ENCODE results near the gene TYW5. TPM values are rescaled to one million over a fixed set of nuclear protein-coding genes. Genes with fewer than 3 reads are reported as not detected.

TYW5 gene
- total RNA-seq, 2 donors from 2014 or later, result 11.0 to 16.1 TPM

GRCh38 chr2:199984159-199984558 is 28.9 kb upstream of the TYW5 start:
- no peaks in the 10 kb centered on the region for H3K27me3 Mint-ChIP-seq
- ATAC-seq (replicated peaks), result no peak
- H3K27ac Mint-ChIP-seq, result no peak overlapping the region
- H3K36me3 Mint-ChIP-seq (ENCODE audit: low read depth), result no peaks in the 10 kb centered on the region
- H3K4me1 Mint-ChIP-seq, result peaks cover 4% of the 10 kb centered on the region
- no peaks in the 10 kb centered on the region for H3K9me3 Mint-ChIP-seq
- no peak overlapping the region for H3K4me3 Mint-ChIP-seq

DNA sequence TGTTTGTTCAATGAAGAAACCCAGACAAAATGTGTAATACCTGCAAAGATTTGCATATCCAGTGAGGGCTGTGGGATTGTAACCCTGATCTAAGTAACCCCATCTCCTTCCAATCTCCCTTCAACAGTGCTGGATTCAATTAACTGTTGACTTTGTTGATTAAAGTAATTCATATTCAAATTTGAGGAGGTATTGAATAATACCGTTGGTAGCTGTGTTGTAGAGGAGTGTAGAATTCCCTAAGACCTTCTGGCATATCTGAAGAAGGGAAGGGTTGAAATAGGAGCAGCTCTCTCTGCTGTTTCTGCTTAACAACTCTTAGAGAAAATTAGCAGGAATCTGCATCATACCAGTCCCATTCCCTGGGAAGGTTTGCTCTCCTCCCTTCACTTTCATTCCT is 28.2 kb upstream of the TYW5 start:
- H3K27ac Mint-ChIP-seq, result no peak overlapping the region
- H3K9me3 Mint-ChIP-seq, result no peaks in the 10 kb centered on the region
- no peaks in the 10 kb centered on the region for H3K36me3 Mint-ChIP-seq (ENCODE audit: low read depth)
- peaks cover 8% of the 10 kb centered on the region for H3K4me1 Mint-ChIP-seq
- no peak for ATAC-seq (replicated peaks)
- H3K27me3 Mint-ChIP-seq, result no peaks in the 10 kb centered on the region
- no peak overlapping the region for H3K4me3 Mint-ChIP-seq

DNA sequence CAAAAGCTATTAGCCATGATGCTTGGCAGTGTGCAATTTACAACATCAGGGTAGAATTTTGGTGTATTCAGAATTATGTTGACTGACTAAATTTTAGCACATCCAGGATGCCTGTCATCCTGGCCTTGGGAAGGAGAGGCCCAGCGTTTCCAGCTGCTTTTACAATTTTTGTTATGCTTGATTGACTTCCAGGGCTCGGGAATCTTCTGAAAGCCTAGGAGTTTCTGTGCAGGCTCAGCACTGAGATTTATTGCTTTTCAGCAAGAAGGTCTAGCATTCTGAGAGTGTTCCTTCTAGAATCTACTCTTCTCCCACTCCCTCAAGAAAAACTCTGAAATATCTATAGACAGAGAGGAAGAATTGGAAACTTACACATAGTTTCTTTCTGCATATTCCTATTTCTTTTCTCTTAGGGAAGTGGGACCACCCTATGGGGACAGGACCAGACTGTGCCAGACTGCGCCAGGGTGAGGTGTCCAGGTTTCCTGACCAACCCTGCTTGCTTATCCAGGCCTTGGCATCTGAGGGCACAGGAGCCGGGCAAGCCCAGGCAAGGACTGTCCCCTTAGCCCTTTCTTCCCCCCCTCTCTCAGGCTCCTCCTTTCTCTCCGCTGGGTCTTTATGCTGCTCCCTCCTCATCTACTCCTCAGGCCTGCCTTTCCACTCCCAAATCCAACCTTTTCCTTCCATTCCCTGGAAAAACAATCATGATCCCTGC is 27.0 kb upstream of the TYW5 start:
- H3K9me3 Mint-ChIP-seq, result no peaks in the 10 kb centered on the region
- no peak overlapping the region for H3K4me3 Mint-ChIP-seq
- no peak overlapping the region for H3K27ac Mint-ChIP-seq
- no peak for ATAC-seq (replicated peaks)
- H3K27me3 Mint-ChIP-seq, result no peaks in the 10 kb centered on the region
- no peaks in the 10 kb centered on the region for H3K36me3 Mint-ChIP-seq (ENCODE audit: low read depth)
- peaks cover 20% of the 10 kb centered on the region for H3K4me1 Mint-ChIP-seq

- Mint-ChIP-seq H3K27ac (no peak overlapping the region), H3K9me3 (no peaks in the 10 kb centered on the region), H3K4me1 (peaks cover 16% of the 10 kb centered on the region), H3K27me3 (no peaks in the 10 kb centered on the region), H3K36me3 (ENCODE audit: low read depth) (no peaks in the 10 kb centered on the region), H3K4me3 (peak overlapping the region; percentile 34)
- ATAC-seq (replicated peaks), result peak; percentile 26
These were observed 24.7 kb upstream of the TYW5 start for GRCh38 chr2:199979832-199980628.

GRCh38 chr2:199979398-199979797 is 24.1 kb upstream of the TYW5 start:
- Mint-ChIP-seq H3K27me3 (no peaks in the 10 kb centered on the region), H3K4me1 (peaks cover 16% of the 10 kb centered on the region), H3K36me3 (ENCODE audit: low read depth) (no peaks in the 10 kb centered on the region), H3K27ac (no peak overlapping the region), H3K4me3 (peak overlapping the region; percentile 34), H3K9me3 (no peaks in the 10 kb centered on the region)
- ATAC-seq (replicated peaks), result no peak

DNA sequence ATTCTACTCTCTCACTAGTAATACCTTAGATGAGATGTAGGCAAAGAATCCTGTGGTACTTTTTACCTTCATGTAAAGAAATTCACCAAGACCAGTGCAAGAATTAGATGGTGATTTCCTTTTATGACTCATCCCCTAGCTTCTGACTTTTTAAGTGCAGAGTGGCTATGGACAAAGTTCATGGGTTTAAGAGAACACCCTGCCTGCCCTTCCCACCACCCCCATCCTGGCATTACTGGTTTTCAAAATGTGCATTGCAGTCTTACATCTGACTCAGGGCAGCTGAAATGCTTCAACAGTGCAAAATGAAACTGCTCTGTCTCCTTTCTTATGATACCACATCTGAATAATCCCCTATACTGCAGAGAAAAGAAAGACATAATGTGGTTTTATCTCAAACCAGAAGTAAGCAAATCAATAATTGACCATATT is 22.7 kb upstream of the TYW5 start:
- H3K27me3 Mint-ChIP-seq, result no peaks in the 10 kb centered on the region
- H3K9me3 Mint-ChIP-seq, result no peaks in the 10 kb centered on the region
- H3K4me3 Mint-ChIP-seq, result peak overlapping the region; percentile 50
- peak overlapping the region; percentile 84 for H3K27ac Mint-ChIP-seq
- ATAC-seq (replicated peaks), result peak; percentile 91
- peaks cover 16% of the 10 kb centered on the region for H3K4me1 Mint-ChIP-seq
- H3K36me3 Mint-ChIP-seq (ENCODE audit: low read depth), result no peaks in the 10 kb centered on the region

DNA sequence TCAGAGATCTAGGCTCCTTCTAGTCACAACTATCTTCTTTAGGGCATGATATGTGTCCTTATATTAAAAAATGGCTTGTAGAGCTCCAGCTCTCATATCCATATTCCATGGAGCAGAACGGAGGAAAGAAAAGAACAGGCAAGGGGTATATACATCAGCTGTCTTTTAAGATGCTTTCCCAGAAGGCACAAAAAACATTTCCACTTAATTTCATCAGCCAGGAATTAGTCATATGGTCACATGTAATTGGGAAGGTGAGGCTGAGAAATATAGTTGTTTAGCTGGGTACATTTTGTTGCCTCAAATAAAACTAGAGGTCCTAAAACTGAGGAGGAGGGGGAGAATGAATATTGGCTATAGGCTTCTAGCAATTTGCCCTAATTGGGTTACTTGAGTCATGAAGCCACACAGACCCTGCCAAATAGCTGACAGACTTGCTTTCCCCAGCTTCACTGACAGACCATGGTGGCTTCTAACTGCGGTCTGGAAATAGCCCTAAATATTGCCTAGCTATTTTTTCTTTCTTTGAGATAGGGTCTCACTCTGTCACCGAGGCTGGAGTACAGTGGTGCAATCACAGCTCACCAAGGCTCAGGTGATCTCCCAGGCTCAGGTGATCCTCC is 20.1 kb upstream of the TYW5 start:
- H3K27me3 Mint-ChIP-seq, result no peaks in the 10 kb centered on the region
- H3K4me1 Mint-ChIP-seq, result peaks cover 16% of the 10 kb centered on the region
- H3K9me3 Mint-ChIP-seq, result no peaks in the 10 kb centered on the region
- H3K36me3 Mint-ChIP-seq (ENCODE audit: low read depth), result peaks cover 6% of the 10 kb centered on the region
- no peak overlapping the region for H3K4me3 Mint-ChIP-seq
- ATAC-seq (replicated peaks), result no peak
- H3K27ac Mint-ChIP-seq, result peak overlapping the region; percentile 10

DNA sequence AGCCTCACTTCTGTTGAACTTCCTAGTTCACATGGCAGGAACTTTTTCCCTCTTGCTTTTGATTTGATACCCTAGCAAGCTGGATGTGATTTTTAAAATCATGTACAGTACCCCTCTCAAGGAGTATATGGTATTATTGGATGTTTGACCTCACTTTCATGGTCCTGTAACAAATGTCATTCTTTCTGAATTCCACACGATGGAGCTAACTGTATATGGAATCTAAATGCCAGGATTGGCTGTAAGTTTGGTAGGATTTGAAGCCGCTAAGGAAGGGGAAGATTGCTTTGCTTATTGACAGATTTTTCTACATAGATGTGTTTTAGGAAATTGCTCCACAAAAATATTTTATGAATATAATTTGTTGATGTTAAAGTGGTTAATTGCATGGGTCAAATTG is 18.4 kb upstream of the TYW5 start:
- H3K4me3 Mint-ChIP-seq, result no peak overlapping the region
- peaks cover 15% of the 10 kb centered on the region for H3K36me3 Mint-ChIP-seq (ENCODE audit: low read depth)
- H3K27ac Mint-ChIP-seq, result no peak overlapping the region
- ATAC-seq (replicated peaks), result no peak
- H3K27me3 Mint-ChIP-seq, result no peaks in the 10 kb centered on the region
- no peaks in the 10 kb centered on the region for H3K9me3 Mint-ChIP-seq
- peaks cover 14% of the 10 kb centered on the region for H3K4me1 Mint-ChIP-seq

GRCh38 chr2:199972088-199972626 is 16.9 kb upstream of the TYW5 start:
- Mint-ChIP-seq H3K27me3 (no peaks in the 10 kb centered on the region), H3K4me1 (no peaks in the 10 kb centered on the region), H3K9me3 (no peaks in the 10 kb centered on the region), H3K4me3 (no peak overlapping the region), H3K36me3 (ENCODE audit: low read depth) (peaks cover 30% of the 10 kb centered on the region), H3K27ac (no peak overlapping the region)
- ATAC-seq (replicated peaks), result no peak

DNA sequence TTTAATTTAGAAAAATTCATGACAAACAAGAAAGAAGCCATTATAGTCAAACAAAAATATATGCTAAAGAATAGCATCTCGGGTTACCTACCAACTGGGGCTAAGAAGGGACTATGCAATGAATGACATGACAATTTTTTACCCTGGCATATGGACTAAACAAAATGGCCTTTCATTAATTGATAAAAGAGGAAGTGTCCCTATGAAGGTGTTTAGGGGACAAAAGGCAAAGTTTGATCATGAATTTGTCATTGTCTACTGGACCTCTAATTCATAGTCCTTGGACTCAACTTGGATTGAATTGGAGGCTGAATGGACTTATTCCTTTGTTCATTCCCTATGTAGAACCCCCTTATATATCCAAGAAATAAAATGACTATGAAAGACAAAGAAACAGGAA is 12.8 kb upstream of the TYW5 start:
- H3K9me3 Mint-ChIP-seq, result no peaks in the 10 kb centered on the region
- peaks cover 67% of the 10 kb centered on the region for H3K36me3 Mint-ChIP-seq (ENCODE audit: low read depth)
- no peaks in the 10 kb centered on the region for H3K4me1 Mint-ChIP-seq
- no peak overlapping the region for H3K4me3 Mint-ChIP-seq
- no peak overlapping the region for H3K27ac Mint-ChIP-seq
- no peak for ATAC-seq (replicated peaks)
- no peaks in the 10 kb centered on the region for H3K27me3 Mint-ChIP-seq

DNA sequence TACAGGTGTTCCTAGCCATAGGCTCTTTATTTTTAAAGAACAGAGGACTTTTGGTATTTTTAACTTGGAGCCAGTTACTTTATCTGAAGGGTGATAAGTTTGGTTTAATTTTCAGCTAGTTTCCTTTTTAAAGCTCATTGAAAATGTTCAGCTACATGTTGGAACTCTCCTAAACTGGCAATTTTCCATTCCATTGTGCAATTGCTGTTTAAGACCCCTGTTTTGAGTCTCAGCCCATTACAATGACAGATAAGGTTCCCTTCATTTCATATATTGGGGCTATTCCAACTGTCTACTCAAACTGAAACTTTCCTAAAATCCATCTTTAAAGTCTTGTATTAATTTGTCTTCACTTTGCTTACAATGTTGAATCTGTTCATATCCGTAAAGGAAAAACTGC is 11.7 kb upstream of the TYW5 start:
- no peaks in the 10 kb centered on the region for H3K9me3 Mint-ChIP-seq
- peaks cover 78% of the 10 kb centered on the region for H3K36me3 Mint-ChIP-seq (ENCODE audit: low read depth)
- H3K27ac Mint-ChIP-seq, result no peak overlapping the region
- no peaks in the 10 kb centered on the region for H3K27me3 Mint-ChIP-seq
- no peak for ATAC-seq (replicated peaks)
- peaks cover 7% of the 10 kb centered on the region for H3K4me1 Mint-ChIP-seq
- H3K4me3 Mint-ChIP-seq, result no peak overlapping the region

GRCh38 chr2:199966405-199966804 is 11.1 kb upstream of the TYW5 start:
- H3K27ac Mint-ChIP-seq, result no peak overlapping the region
- H3K27me3 Mint-ChIP-seq, result no peaks in the 10 kb centered on the region
- no peaks in the 10 kb centered on the region for H3K9me3 Mint-ChIP-seq
- ATAC-seq (replicated peaks), result no peak
- peaks cover 12% of the 10 kb centered on the region for H3K4me1 Mint-ChIP-seq
- H3K36me3 Mint-ChIP-seq (ENCODE audit: low read depth), result peaks cover 84% of the 10 kb centered on the region
- no peak overlapping the region for H3K4me3 Mint-ChIP-seq

DNA sequence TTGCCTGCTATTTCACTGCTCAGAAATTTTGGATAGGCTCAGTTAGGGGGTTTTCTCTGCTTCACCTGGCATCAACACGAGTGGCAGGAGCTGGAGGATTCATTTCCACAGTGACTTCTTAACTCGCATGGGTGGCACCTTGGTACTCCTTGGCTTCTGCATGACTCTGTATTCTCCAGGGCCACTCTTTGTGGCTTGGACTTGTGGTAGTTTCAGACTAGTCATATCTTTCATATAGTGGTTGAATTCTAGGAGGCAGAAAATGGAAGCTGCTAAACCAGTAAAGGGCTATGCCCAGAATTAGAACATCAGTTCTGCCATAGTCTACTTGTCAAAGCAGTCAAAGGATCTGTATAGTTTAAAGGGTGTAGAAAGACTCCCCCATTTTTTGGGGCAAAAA is 6.9 kb upstream of the TYW5 start:
- Mint-ChIP-seq H3K4me3 (peak overlapping the region; percentile 60), H3K9me3 (no peaks in the 10 kb centered on the region), H3K27ac (peak overlapping the region; percentile 77), H3K4me1 (peaks cover 25% of the 10 kb centered on the region), H3K27me3 (no peaks in the 10 kb centered on the region), H3K36me3 (ENCODE audit: low read depth) (peaks cover 90% of the 10 kb centered on the region)
- ATAC-seq (replicated peaks), result peak; percentile 97

- H3K27me3 Mint-ChIP-seq, result no peaks in the 10 kb centered on the region
- ATAC-seq (replicated peaks), result no peak
- H3K9me3 Mint-ChIP-seq, result no peaks in the 10 kb centered on the region
- H3K4me1 Mint-ChIP-seq, result peaks cover 35% of the 10 kb centered on the region
- H3K27ac Mint-ChIP-seq, result no peak overlapping the region
- peaks cover 68% of the 10 kb centered on the region for H3K36me3 Mint-ChIP-seq (ENCODE audit: low read depth)
- H3K4me3 Mint-ChIP-seq, result peak overlapping the region; percentile 99
These were observed 2.7 kb upstream of the TYW5 start for GRCh38 chr2:199958014-199958413.

GRCh38 chr2:199956062-199956380 is 730 bp upstream of the TYW5 start:
- ATAC-seq (replicated peaks), result no peak
- Mint-ChIP-seq H3K4me3 (peak overlapping the region; percentile 99), H3K36me3 (ENCODE audit: low read depth) (peaks cover 64% of the 10 kb centered on the region), H3K9me3 (no peaks in the 10 kb centered on the region), H3K4me1 (peaks cover 23% of the 10 kb centered on the region), H3K27me3 (no peaks in the 10 kb centered on the region), H3K27ac (peak overlapping the region; percentile 97)
